ENCODE measurements around the gene KIF23.

KIF23 gene

GRCh38 chr15:69407719-69408400, 6.3 kb upstream of the KIF23 start:
- no peak for DNase-seq (ENCODE audit: insufficient read length, low spot score)
- no peak for TF ChIP-seq CTCF (IDR thresholded peaks at IDR 0.05; ENCODE audit: insufficient read depth, missing control alignments)
- FAIRE-seq: no peak

- FAIRE-seq (no peak), DNase-seq (ENCODE audit: insufficient read length, low spot score) (no peak)
- no peak for TF ChIP-seq CTCF (IDR thresholded peaks at IDR 0.05; ENCODE audit: insufficient read depth, missing control alignments)
These were observed 5.3 kb upstream of the KIF23 start for GRCh38 chr15:69408841-69409240.

DNA sequence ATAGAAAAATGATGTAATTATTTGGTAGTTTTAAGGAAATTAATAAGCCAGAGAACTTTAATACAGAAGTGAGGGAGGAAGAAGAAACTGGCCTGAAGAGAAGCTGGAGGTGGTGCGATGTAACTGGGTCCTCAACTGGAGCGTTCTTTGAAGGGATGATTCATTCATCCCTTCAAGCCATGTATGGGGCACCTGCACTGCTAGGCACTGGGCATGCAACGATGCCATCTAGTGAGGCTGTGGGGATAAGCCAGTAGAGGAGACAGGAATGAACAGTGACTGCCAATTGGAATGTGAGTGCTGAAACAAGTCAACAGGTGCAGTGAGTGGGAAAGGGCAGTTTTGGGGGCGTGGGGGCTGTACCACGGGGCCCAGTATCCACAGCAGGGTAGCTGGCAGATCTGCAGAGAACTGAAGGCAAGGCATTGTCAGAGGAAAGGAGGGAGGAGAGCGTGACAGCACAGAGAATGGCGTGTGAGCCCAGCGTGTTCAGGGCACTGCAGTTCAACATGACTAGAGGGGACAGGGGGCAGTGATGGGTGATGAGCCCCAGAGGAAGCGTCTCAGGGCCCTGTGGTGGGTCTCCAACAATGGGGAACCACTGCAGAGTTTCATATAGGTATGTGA, 3.8 kb upstream of the KIF23 start:
- FAIRE-seq: no peak
- peak; percentile 71 for TF ChIP-seq CTCF (IDR thresholded peaks at IDR 0.05; ENCODE audit: insufficient read depth, missing control alignments)
- DNase-seq (ENCODE audit: insufficient read length, low spot score): no peak

DNA sequence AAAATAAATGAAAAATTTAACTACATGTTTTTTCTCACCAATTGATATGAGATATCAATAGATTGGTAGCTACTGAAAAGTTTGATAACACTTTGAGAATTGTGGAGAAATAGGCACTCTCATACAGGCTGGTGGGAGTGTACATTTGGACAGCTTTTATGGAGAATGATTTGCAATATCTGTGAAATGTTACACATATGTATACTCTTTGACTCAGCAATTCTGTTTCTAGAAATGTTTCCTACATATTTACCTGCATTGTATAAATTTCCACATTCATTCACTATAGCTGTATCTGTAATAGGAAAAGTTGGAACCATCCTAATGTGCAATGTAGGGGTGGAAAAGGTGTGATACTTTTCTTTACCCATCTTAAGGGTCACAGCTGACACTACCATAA, 1.9 kb upstream of the KIF23 start:
- FAIRE-seq (no peak), DNase-seq (ENCODE audit: insufficient read length, low spot score) (no peak)
- TF ChIP-seq CTCF (IDR thresholded peaks at IDR 0.05; ENCODE audit: insufficient read depth, missing control alignments): no peak

DNA sequence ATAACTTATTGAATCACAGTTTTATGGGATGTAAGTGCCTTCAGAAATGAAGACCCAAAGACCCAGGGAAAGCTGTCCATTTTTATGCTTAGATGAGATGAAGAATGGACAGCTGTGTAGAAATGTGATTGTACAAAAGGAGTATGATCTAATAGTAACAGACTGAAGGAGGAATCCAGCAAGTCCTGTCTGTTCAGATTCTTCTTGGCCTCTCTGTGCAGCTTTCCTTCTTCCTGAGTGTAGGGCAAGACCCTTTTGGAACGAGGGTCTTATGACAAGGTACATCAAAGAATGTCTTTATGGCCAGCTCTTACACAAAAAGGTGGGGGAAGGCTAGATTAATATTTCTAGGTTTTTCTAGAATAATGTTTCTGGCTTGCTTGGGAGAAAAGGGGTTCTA, 1.4 kb upstream of the KIF23 start:
- no peak for TF ChIP-seq CTCF (IDR thresholded peaks at IDR 0.05; ENCODE audit: insufficient read depth, missing control alignments)
- FAIRE-seq (no peak), DNase-seq (ENCODE audit: insufficient read length, low spot score) (no peak)

GRCh38 chr15:69414701-69415167, 585 bp downstream of the KIF23 start:
- no peak for DNase-seq (ENCODE audit: insufficient read length, low spot score)
- FAIRE-seq: no peak
- TF ChIP-seq CTCF (IDR thresholded peaks at IDR 0.05; ENCODE audit: insufficient read depth, missing control alignments): no peak

DNA sequence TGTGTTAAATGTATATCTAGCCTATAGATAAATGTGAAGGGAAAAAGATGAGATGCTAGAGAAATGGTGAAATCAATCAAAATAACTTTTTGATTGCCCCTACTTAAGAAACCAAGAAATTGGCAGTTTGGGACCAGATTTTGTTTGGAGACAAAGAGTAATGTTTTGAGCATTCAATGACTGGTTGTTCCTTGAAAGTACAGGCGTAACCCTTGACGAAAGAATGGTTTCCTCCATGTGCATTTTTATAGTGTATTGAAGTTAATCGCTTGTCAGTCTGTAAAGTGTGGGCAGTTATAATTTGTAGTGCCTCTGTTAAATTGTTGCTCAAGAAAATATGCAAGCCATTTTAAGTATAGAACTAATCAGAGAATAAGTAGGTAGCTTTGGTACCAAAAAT, 1.2 kb downstream of the KIF23 start:
- no peak for TF ChIP-seq CTCF (IDR thresholded peaks at IDR 0.05; ENCODE audit: insufficient read depth, missing control alignments)
- no peak for FAIRE-seq
- no peak for DNase-seq (ENCODE audit: insufficient read length, low spot score)

Measured in D721Med (cell line).